ENCODE results near the gene TNPO3. TPM values are rescaled to one million over a fixed set of nuclear protein-coding genes. Genes with fewer than 3 reads are reported as not detected.
A peak's percentile ranks its signal among the peaks of the same experiment; 100 is the strongest.
"Not testable (repeated sequence)": the region's sequence is repeated elsewhere in the genome, so short reads cannot be mapped to it uniquely, and the experiment has no call there.

The TNPO3 gene
- total RNA-seq, 1 experiment from 2014 or later = 82.3 TPM

- Histone ChIP-seq H3K36me3 (0 out of 2 replicates have a peak, but pooled peaks cover under 1% of the 10 kb centered on the region), H3K4me3 (no peak overlapping the region), H3K4me1 (no peaks in the 10 kb centered on the region), H3K27me3 (no peaks in the 10 kb centered on the region), H3K27ac (no peak overlapping the region), H3K9me3 (replicated peaks) (no peaks in the 10 kb centered on the region)
- no peak for DNase-seq
These were observed 107.7 kb downstream of the TNPO3 start for GRCh38 chr7:128946936-128947830.

DNA sequence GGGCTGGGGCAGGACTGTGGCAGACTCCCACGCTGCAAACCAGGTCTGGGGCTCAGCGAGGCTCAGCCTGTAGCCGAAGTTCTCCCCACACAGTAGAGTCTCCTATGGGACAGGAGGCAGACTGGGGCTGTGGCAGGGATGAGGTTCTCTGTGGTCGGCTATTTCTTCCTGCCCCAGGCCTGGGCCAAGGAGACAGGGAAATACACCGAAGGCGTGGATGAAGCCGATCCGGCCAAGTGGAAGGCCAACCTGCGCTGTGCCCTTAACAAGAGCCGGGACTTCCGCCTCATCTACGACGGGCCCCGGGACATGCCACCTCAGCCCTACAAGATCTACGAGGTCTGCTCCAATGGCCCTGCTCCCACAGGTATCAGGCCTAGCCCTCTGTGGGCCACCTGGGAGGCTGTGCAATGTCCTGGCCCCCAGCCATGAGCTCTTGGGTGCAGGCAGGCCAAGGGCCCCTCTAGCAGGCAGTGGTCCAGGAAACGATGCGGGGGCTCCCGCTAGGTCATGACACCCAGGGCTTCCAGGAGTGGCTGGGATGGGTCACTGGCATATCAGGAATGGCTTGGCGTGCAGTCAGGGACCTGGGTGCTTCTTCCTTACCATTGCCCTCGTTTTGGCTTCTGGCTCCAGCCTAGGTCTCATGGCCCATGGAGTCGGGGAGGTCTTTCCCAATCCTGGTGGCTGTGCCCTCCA is 109.1 kb downstream of the TNPO3 start:
- no peak overlapping the region for H3K27ac ChIP-seq
- no peaks in the 10 kb centered on the region for H3K4me1 ChIP-seq
- no peaks in the 10 kb centered on the region for H3K27me3 ChIP-seq
- H3K9me3 ChIP-seq (replicated peaks) = no peaks in the 10 kb centered on the region
- H3K36me3 ChIP-seq = no peaks in the 10 kb centered on the region
- peak in 1 of 2 experiments; percentile 2 for DNase-seq
- H3K4me3 ChIP-seq = no peak overlapping the region

GRCh38 chr7:128944487-128945236 is 110.2 kb downstream of the TNPO3 start:
- no peak overlapping the region for H3K4me3 ChIP-seq
- no peak overlapping the region for H3K27ac ChIP-seq
- no peaks in the 10 kb centered on the region for H3K9me3 ChIP-seq (replicated peaks)
- no peaks in the 10 kb centered on the region for H3K36me3 ChIP-seq
- no peak for DNase-seq
- H3K4me1 ChIP-seq = no peaks in the 10 kb centered on the region
- H3K27me3 ChIP-seq = peaks cover 7% of the 10 kb centered on the region; the same call in 1 of the 2 replicates

GRCh38 chr7:128943251-128943650 is 111.7 kb downstream of the TNPO3 start:
- H3K4me3 ChIP-seq; DNase-seq; H3K4me1 ChIP-seq; H3K27ac ChIP-seq; H3K36me3 ChIP-seq; H3K9me3 ChIP-seq (replicated peaks): not testable (repeated sequence)
- H3K27me3 ChIP-seq = peaks cover 16% of the 10 kb centered on the region; the same call in 1 of the 2 replicates

- Histone ChIP-seq H3K36me3 (no peaks in the 10 kb centered on the region), H3K27ac (no peak overlapping the region), H3K4me1 (no peaks in the 10 kb centered on the region), H3K9me3 (replicated peaks) (no peaks in the 10 kb centered on the region), H3K4me3 (no peak overlapping the region), H3K27me3 (peaks cover 23% of the 10 kb centered on the region; the same call in 1 of the 2 replicates)
- DNase-seq = no peak
These were observed 112.9 kb downstream of the TNPO3 start for GRCh38 chr7:128941946-128942526.

DNA sequence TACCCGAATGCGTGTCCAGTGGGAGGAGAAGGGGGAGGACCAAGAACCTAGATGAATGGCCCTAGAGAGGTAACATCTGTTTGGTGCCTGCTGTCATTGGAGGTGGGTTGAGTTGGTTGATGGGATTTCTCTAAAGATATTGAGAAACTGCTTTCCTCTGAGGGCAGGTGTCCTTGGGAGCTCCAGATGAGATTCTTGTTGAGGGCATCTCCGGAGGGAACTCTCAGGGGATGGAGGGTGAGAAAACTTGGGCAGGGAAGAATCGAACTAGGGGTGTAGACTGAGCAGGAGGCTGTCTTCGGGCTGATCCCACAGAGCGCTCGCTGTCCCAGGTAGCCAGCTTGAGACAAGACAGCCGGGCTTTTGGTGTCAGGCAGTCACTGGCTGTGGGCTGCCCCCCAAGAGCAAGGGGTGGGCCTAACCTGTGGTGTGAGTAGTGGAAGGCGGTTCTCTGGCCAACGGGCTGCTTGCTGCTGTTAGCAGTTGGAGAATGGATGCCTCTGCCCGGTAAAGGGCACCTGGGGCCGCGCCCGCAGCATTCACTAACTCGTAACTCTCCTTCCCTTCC is 113.5 kb downstream of the TNPO3 start:
- Histone ChIP-seq H3K27ac (no peak overlapping the region), H3K27me3 (peaks cover 27% of the 10 kb centered on the region; the same call in 1 of the 2 replicates), H3K4me1 (no peaks in the 10 kb centered on the region), H3K36me3 (no peaks in the 10 kb centered on the region), H3K4me3 (no peak overlapping the region), H3K9me3 (replicated peaks) (no peaks in the 10 kb centered on the region)
- no peak for DNase-seq

DNA sequence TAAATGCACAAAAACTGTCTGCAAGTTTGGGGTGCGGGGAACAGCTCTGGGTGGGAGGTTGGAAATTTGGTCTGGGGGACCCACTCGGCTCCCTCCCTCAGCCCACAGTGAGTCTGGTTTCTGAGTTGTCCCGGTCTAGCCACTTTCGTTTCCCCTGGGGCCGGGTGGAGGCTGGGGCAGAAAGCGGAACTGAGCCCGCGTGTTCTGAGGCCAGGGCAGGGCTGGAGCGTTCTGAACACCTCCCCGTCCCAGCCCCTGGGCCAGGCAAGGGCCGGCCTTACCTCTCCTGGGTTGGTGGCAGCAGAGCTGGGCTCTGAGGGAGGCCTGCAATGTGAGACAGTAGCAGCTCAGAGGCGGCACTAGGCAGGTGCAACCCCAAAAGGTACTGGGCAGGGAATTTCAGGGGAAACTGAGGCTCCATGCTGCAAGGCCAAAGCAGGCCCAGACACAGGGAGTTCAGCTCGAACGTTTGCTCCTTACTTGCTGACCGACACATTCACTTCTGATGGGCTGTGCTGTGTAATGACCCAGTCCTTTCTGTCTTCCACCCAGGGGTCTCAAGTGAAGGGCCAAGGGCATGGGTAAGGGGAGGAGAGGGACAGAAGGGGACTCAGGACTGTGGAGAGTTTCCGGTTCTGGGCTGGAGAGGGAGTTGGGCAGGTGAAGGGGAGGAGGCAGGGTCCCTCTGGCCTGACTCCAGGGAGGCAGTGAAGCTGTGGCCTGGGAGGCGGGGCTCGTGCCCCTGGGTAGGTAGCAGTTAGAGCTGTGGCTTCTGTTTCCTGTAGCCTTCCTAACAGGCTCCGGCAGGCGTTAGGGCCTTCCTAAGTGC is 114.2 kb downstream of the TNPO3 start:
- Histone ChIP-seq H3K27me3 (peaks cover 28% of the 10 kb centered on the region; the same call in 1 of the 2 replicates), H3K4me3 (no peak overlapping the region), H3K27ac (no peak overlapping the region), H3K4me1 (no peaks in the 10 kb centered on the region), H3K9me3 (replicated peaks) (no peaks in the 10 kb centered on the region), H3K36me3 (no peaks in the 10 kb centered on the region)
- DNase-seq = no peak

- Histone ChIP-seq H3K9me3 (replicated peaks) (no peaks in the 10 kb centered on the region), H3K27ac (no peak overlapping the region), H3K27me3 (peaks cover 35% of the 10 kb centered on the region; the same call in 1 of the 2 replicates), H3K36me3 (no peaks in the 10 kb centered on the region), H3K4me3 (no peak overlapping the region), H3K4me1 (no peaks in the 10 kb centered on the region)
- no peak for DNase-seq
These were observed 115.0 kb downstream of the TNPO3 start for GRCh38 chr7:128939861-128940410.

DNA sequence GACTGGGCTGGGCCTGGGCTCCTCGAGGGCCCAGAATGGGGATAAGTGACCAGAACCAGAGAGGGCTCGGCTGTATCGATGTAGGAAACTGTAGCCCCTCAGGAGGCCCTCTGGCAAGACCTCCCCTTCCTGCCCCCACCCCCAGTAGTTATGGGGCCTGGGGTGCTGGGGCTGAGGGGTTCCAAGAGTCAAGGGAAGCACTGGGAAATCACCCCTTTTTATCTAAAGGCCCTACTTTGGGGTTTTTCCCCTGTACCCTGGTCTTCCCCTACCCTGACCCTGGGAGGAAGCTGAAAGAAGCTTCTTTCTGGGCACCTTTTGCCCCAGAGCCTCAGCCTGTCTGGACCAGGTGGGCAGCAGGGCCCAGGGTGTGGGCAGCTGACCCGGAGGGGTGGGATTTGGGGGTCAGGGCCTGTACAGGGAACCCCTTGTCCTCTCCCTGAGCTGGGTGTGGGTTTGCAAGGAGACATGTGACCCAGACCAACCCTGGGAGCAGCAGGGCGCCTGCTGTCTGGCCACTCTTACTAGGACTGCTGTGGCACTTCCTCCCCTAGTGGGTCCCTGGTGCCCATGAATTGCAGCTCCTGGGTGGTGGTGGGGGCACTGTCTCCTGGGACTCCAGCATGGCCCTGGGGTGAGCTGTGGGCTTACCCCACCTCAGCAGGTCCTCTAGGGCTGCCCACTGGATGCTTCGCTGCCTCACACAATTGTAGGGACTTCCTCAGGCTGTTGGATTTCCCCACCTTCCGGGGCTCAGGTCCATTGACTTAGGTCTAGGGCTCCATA is 115.6 kb downstream of the TNPO3 start:
- Histone ChIP-seq H3K9me3 (replicated peaks) (no peaks in the 10 kb centered on the region), H3K27me3 (peaks cover 35% of the 10 kb centered on the region; the same call in 1 of the 2 replicates), H3K4me1 (no peaks in the 10 kb centered on the region), H3K36me3 (no peaks in the 10 kb centered on the region), H3K27ac (no peak overlapping the region), H3K4me3 (no peak overlapping the region)
- no peak for DNase-seq

- H3K27ac ChIP-seq = no peak overlapping the region
- no peaks in the 10 kb centered on the region for H3K4me1 ChIP-seq
- no peaks in the 10 kb centered on the region for H3K9me3 ChIP-seq (replicated peaks)
- no peaks in the 10 kb centered on the region for H3K36me3 ChIP-seq
- peaks cover 35% of the 10 kb centered on the region; the same call in 1 of the 2 replicates for H3K27me3 ChIP-seq
- H3K4me3 ChIP-seq = peak overlapping the region; percentile 51
- DNase-seq = no peak
These were observed 116.3 kb downstream of the TNPO3 start for GRCh38 chr7:128938544-128939074.

DNA sequence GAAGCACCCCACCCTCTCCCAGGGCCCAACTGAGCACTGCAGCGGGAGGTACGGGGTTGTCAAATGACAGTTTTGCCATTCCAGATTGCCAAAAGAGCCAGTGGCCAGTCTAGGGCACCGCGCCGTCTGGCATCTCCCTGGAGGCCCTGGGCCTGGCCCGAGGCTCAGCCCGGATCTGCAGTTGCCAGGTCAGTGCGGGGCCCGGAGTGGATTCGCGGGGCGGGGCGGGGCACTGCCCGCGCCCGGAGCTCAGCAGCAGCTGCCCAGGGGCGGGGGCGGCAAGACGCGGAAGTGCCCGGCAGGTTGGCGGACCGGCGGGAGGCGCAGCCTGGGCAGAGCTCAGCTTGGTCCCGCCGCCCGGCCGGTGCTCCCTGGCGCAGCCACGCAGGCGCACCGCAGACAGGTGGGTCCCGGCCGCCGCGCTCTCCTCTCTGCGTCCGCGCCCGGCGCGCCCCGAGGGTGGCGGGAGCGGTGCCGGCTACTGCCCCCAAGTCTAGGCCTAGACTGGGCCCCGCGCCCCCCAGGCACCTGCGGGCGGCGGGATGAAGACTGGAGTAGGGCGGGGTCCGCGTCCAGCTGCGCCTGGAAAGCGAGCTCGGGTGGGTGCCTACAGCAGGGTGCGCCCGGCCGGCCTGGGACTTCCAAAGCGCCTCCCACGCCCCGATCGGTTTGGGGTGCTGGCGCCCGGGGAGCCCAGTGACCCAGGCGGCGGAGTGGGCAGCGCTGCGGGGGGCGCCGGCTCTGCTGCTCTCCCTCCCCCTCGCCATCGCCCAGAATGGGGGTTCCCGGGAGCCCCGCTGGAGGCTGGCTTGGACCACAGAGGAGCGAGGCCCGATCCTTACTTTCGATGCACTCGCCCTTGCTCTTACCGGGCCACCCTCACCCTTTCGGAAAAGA is 117.0 kb downstream of the TNPO3 start, which contains the start of gene IRF5:
Gene IRF5, plus strand, starts transcription at position 281 of the 897 bp plus-strand sequence. CDS start 4,155 bp downstream, outside the sequence.
- Histone ChIP-seq H3K36me3 (no peaks in the 10 kb centered on the region), H3K27ac (no peak within 1 kb of the TSS), H3K27me3 (peaks cover 35% of the 10 kb centered on the region; the same call in 1 of the 2 replicates), H3K4me1 (no peaks in the 10 kb centered on the region), H3K9me3 (replicated peaks) (no peaks in the 10 kb centered on the region), H3K4me3 (peak within 1 kb of the TSS; percentile 51)
- peak in 1 of 2 experiments; percentile 21 for DNase-seq

All from SJCRH30 (cell line).